ENCODE results near the gene WDR33.

The WDR33 gene

GRCh38 chr2:127721978-127722355, 89.0 kb downstream of the WDR33 start:
- in situ Hi-C loops (cut with MboI; ENCODE audit: low sequenced_read_pairs), result no loop called here

- in situ Hi-C loops (cut with MboI; ENCODE audit: low sequenced_read_pairs), result no loop called here
These were observed 89.5 kb downstream of the WDR33 start for GRCh38 chr2:127721311-127721977.

- in situ Hi-C loops (cut with MboI; ENCODE audit: low sequenced_read_pairs), result no loop called here
These were observed 91.4 kb downstream of the WDR33 start for GRCh38 chr2:127719301-127720218.

GRCh38 chr2:127718271-127718670, 92.7 kb downstream of the WDR33 start:
- in situ Hi-C loops (cut with MboI; ENCODE audit: low sequenced_read_pairs), result no loop called here

GRCh38 chr2:127715778-127716449, 95.1 kb downstream of the WDR33 start:
- in situ Hi-C loops (cut with MboI; ENCODE audit: low sequenced_read_pairs), result no loop called here

GRCh38 chr2:127713562-127713961, 97.4 kb downstream of the WDR33 start:
- in situ Hi-C loops (cut with MboI; ENCODE audit: low sequenced_read_pairs), result no loop called here

- in situ Hi-C loops (cut with MboI; ENCODE audit: low sequenced_read_pairs), result no loop called here
These were observed 98.0 kb downstream of the WDR33 start for GRCh38 chr2:127712999-127713398.

GRCh38 chr2:127709336-127709735, 101.6 kb downstream of the WDR33 start:
- in situ Hi-C loops (cut with MboI; ENCODE audit: low sequenced_read_pairs), result no loop called here

GRCh38 chr2:127707890-127708648, 102.9 kb downstream of the WDR33 start:
- in situ Hi-C loops (cut with MboI; ENCODE audit: low sequenced_read_pairs), result no loop called here

- in situ Hi-C loops (cut with MboI; ENCODE audit: low sequenced_read_pairs), result no loop called here
These were observed 104.6 kb downstream of the WDR33 start for GRCh38 chr2:127706215-127706990.

- in situ Hi-C loops (cut with MboI; ENCODE audit: low sequenced_read_pairs), result no loop called here
These were observed 105.4 kb downstream of the WDR33 start for GRCh38 chr2:127705391-127706065.

GRCh38 chr2:127704641-127705390, 106.2 kb downstream of the WDR33 start:
- in situ Hi-C loops (cut with MboI; ENCODE audit: low sequenced_read_pairs), result no loop called here

- in situ Hi-C loops (cut with MboI; ENCODE audit: low sequenced_read_pairs), result no loop called here
These were observed 107.7 kb downstream of the WDR33 start for GRCh38 chr2:127703282-127703681.

- in situ Hi-C loops (cut with MboI; ENCODE audit: low sequenced_read_pairs), result no loop called here
These were observed 108.5 kb downstream of the WDR33 start for GRCh38 chr2:127702395-127703009.

GRCh38 chr2:127701651-127702394, 109.1 kb downstream of the WDR33 start:
- in situ Hi-C loops (cut with MboI; ENCODE audit: low sequenced_read_pairs), result no loop called here

- in situ Hi-C loops (cut with MboI; ENCODE audit: low sequenced_read_pairs), result no loop called here
These were observed 109.7 kb downstream of the WDR33 start, which contains the start of gene SFT2D3 for GRCh38 chr2:127701193-127701650. Gene SFT2D3 (plus strand): TSS chr2:127701497. CDS start chr2:127701529, 32 bp downstream.

GRCh38 chr2:127700527-127701192, 110.3 kb downstream of the WDR33 start:
- in situ Hi-C loops (cut with MboI; ENCODE audit: low sequenced_read_pairs), result no loop called here
